Kidney glomerular epithelial cell (primary cell): ENCODE data around the gene GALP.
"Not testable (repeated sequence)": the region's sequence is repeated elsewhere in the genome, so short reads cannot be mapped to it uniquely, and the experiment has no call there.

Experiments used
- DNase-seq: peaks from one replicate; lab custom pipeline; 2025; lab: John Stamatoyannopoulos, UW

The GALP gene

GRCh38 chr19:56148096-56148495 is 27.7 kb upstream of the GALP start:
- DNase-seq: no peak

GRCh38 chr19:56148955-56149655 is 26.7 kb upstream of the GALP start:
- not testable (repeated sequence) for DNase-seq

GRCh38 chr19:56149656-56150038 is 26.2 kb upstream of the GALP start:
- no peak for DNase-seq

GRCh38 chr19:56150358-56150757 is 25.4 kb upstream of the GALP start:
- DNase-seq: no peak

- DNase-seq: no peak
These were observed 23.2 kb upstream of the GALP start for GRCh38 chr19:56152644-56153043.

GRCh38 chr19:56153507-56153906 is 22.3 kb upstream of the GALP start:
- no peak for DNase-seq

- no peak for DNase-seq
These were observed 20.6 kb upstream of the GALP start for GRCh38 chr19:56155124-56155687.

GRCh38 chr19:56156768-56157167 is 19.0 kb upstream of the GALP start:
- no peak for DNase-seq

GRCh38 chr19:56158170-56158757 is 17.5 kb upstream of the GALP start:
- DNase-seq: no peak

- peak; percentile 66 for DNase-seq
These were observed 16.7 kb upstream of the GALP start for GRCh38 chr19:56159009-56159559.

GRCh38 chr19:56159622-56160271 is 16.1 kb upstream of the GALP start:
- no peak for DNase-seq

- no peak for DNase-seq
These were observed 14.3 kb upstream of the GALP start for GRCh38 chr19:56161534-56161933.

- peak; percentile 14 for DNase-seq
These were observed 13.6 kb upstream of the GALP start for GRCh38 chr19:56162258-56162657.

GRCh38 chr19:56163097-56163496 is 12.7 kb upstream of the GALP start:
- DNase-seq: no peak

- no peak for DNase-seq
These were observed 8.7 kb upstream of the GALP start for GRCh38 chr19:56167064-56167578.

- DNase-seq: peak; percentile 87
These were observed 5.5 kb upstream of the GALP start for GRCh38 chr19:56170261-56170660.

- DNase-seq: no peak
These were observed 1.7 kb upstream of the GALP start for GRCh38 chr19:56174086-56174485.

GRCh38 chr19:56174550-56174949 is 1.3 kb upstream of the GALP start:
- no peak for DNase-seq

- not testable (repeated sequence) for DNase-seq
These were observed 502 bp downstream of the GALP start for GRCh38 chr19:56176310-56176709.

GRCh38 chr19:56176881-56177280 is 1.1 kb downstream of the GALP start:
- no peak for DNase-seq

- no peak for DNase-seq
These were observed 1.9 kb downstream of the GALP start for GRCh38 chr19:56177564-56178243.

GRCh38 chr19:56189785-56190184 is 14.0 kb downstream of the GALP start:
- DNase-seq: no peak
